H1 (cell line): ENCODE results near the gene POTEH. TPM values are rescaled to one million over a fixed set of nuclear protein-coding genes. Genes with fewer than 3 reads are reported as not detected.
"Not testable (repeated sequence)": the region's sequence is repeated elsewhere in the genome, so short reads cannot be mapped to it uniquely, and the experiment has no call there.

Source experiments
- CTCF ChIA-PET: fragments of 300-600 bp; sonication (Branson Sonifier 250); formaldehyde crosslinking; loops from one replicate; lab custom pipeline; 2021; ENCODE audit not compliant: partially characterized antibody; lab: Charles Lee
- POLR2A ChIA-PET: fragments of 300-600 bp; sonication (Branson Sonifier 250); formaldehyde crosslinking; loops from one replicate; lab custom pipeline; 2021; ENCODE audit warnings: inconsistent platforms; ENCODE audit not compliant: partially characterized antibody; lab: Charles Lee
- DNase-seq, 2 experiments: peaks; one replicate each; pipeline versions ENCODE4 v3.0.0 to v3.0.0-alpha.2; 2010 to 2022; ENCODE audit warnings: low spot score in 2 of 2, low read depth in 1 of 2, mixed read lengths in 1 of 2
- FAIRE-seq: peaks from 2 replicates; lab custom pipeline; 2011; peaks lifted over from hg19 to GRCh38; lab: Jason Lieb, UNC
- H2AFZ ChIP-seq: 2 replicates; pipeline ENCODE4 v1.8.1; 2012; ENCODE audit warnings: low read length, inconsistent platforms
- H2AK5ac ChIP-seq: 2 replicates; pipeline ENCODE4 v1.6.1; 2013; ENCODE audit warnings: low read depth, low read length
- H2BK120ac ChIP-seq: replicated peaks from 2 replicates; pipeline ENCODE3; 2013; ENCODE audit warnings: low read depth, low read length, inconsistent platforms
- H2BK12ac ChIP-seq: 2 replicates; pipeline ENCODE4 v1.6.1; 2013; ENCODE audit warnings: low read depth, low read length
- H2BK15ac ChIP-seq: 2 replicates; pipeline ENCODE4 v1.6.1; 2013; ENCODE audit warnings: low read length
- H2BK20ac ChIP-seq: 2 replicates; pipeline ENCODE4 v1.6.1; 2013; ENCODE audit warnings: low read length
- H2BK5ac ChIP-seq: 2 replicates; pipeline ENCODE4 v1.6.1; 2013; ENCODE audit warnings: low read depth, low read length
- H3K14ac ChIP-seq: 2 replicates; pipeline ENCODE4 v1.6.1; 2013; ENCODE audit warnings: inconsistent platforms; ENCODE audit not compliant: insufficient read length
- H3K18ac ChIP-seq: 2 replicates; pipeline ENCODE4 v1.6.1; 2013; ENCODE audit warnings: low read length; ENCODE audit errors: extremely low read depth
- H3K23ac ChIP-seq: 2 replicates; pipeline ENCODE4 v1.6.1; 2013; ENCODE audit warnings: inconsistent platforms; ENCODE audit not compliant: insufficient read length
- H3K23me2 ChIP-seq: 2 replicates; pipeline ENCODE4 v1.6.1; 2013; ENCODE audit warnings: low read depth, low read length
- H3K27ac ChIP-seq: 2 replicates; pipeline ENCODE4 v1.6.1; 2011; ENCODE audit warnings: low read depth, low read length, inconsistent platforms
- H3K27me3 ChIP-seq, 4 experiments: replicated peaks in 1 of 4; 1 replicate in 1 of 4; 2 replicates in 3 of 4; pipeline versions ENCODE4 v1.6.1 to v1.8.1; 2011 to 2013; ENCODE audit warnings: low read length in 3 of 4, mild to moderate bottlenecking in 3 of 4, inconsistent platforms in 2 of 4, mixed read lengths in 2 of 4, moderate library complexity in 1 of 4; ENCODE audit not compliant: control insufficient read depth in 3 of 4, insufficient read depth in 3 of 4; ENCODE audit errors: extremely low read depth in 1 of 4
- H3K36me3 ChIP-seq, 4 experiments: 2 replicates each; pipeline versions ENCODE4 v1.6.1 to v1.8.1; 2011 to 2013; ENCODE audit warnings: mild to moderate bottlenecking in 4 of 4, low read length in 3 of 4, moderate library complexity in 2 of 4, control low read depth in 1 of 4, inconsistent platforms in 1 of 4; ENCODE audit not compliant: insufficient read depth in 4 of 4, control insufficient read depth in 2 of 4
- H3K4ac ChIP-seq: replicated peaks from 2 replicates; pipeline ENCODE3; 2013; ENCODE audit warnings: low read length, low read depth, mixed read lengths, inconsistent platforms; ENCODE audit not compliant: insufficient read length
- H3K4me1 ChIP-seq, 4 experiments: replicated peaks in 1 of 4; 1 replicate in 1 of 4; 2 replicates in 3 of 4; pipeline versions ENCODE4 v1.6.1 to v1.8.1; 2011 to 2013; ENCODE audit warnings: low read length in 3 of 4, inconsistent platforms in 2 of 4, mixed read lengths in 1 of 4; ENCODE audit not compliant: insufficient read depth in 4 of 4, control insufficient read depth in 3 of 4
- H3K4me2 ChIP-seq, 2 experiments: 2 replicates each; pipeline versions ENCODE4 v1.6.1 to v1.8.1; 2011 to 2013; ENCODE audit warnings: low read depth in 2 of 2, low read length in 2 of 2, control low read depth in 1 of 2, inconsistent platforms in 1 of 2, mild to moderate bottlenecking in 1 of 2; ENCODE audit not compliant: insufficient read depth in 1 of 2
- H3K4me3 ChIP-seq, 4 experiments: fragments of 200-600, 300-600 bp in 1 of 4; sonication (generic), shearing (Covaris generic), sonication (Bioruptor Twin) in 1 of 4; 2 replicates each; pipeline versions ENCODE4 v1.5.1 to v1.8.1; 2011 to 2016; ENCODE audit warnings: low read length in 4 of 4, low read depth in 3 of 4, control low read depth in 2 of 4, inconsistent platforms in 2 of 4, mild to moderate bottlenecking in 2 of 4, mixed read lengths in 1 of 4, moderate library complexity in 1 of 4; ENCODE audit not compliant: insufficient read depth in 2 of 4; ENCODE audit errors: extremely low read depth in 1 of 4
- H3K56ac ChIP-seq: replicated peaks from 2 replicates; pipeline ENCODE3; 2013; ENCODE audit warnings: low read depth, mild to moderate bottlenecking, mixed read lengths, low read length, inconsistent platforms; ENCODE audit not compliant: insufficient read length
- H3K79me1 ChIP-seq: 2 replicates; pipeline ENCODE4 v1.6.1; 2013; ENCODE audit warnings: low read depth, low read length, control low read depth
- H3K79me2 ChIP-seq, 2 experiments: 2 replicates each; pipeline versions ENCODE4 v1.6.1 to v1.8.1; 2012 to 2013; ENCODE audit warnings: low read length in 2 of 2, mild to moderate bottlenecking in 2 of 2, inconsistent platforms in 1 of 2; ENCODE audit not compliant: insufficient read depth in 2 of 2, control insufficient read depth in 1 of 2
- H3K9ac ChIP-seq, 4 experiments: replicated peaks in 1 of 4; 1 replicate in 1 of 4; 2 replicates in 3 of 4; pipeline versions ENCODE4 v1.6.1 to v1.8.1; 2011 to 2013; ENCODE audit warnings: low read depth in 3 of 4, low read length in 3 of 4, control low read depth in 2 of 4, mild to moderate bottlenecking in 2 of 4, moderate library complexity in 2 of 4, inconsistent platforms in 1 of 4; ENCODE audit errors: extremely low read depth in 1 of 4
- H3K9me3 ChIP-seq, 2 experiments: 2 replicates each; pipeline versions ENCODE4 v1.6.1 to v1.8.1; 2012 to 2013; ENCODE audit warnings: mild to moderate bottlenecking in 2 of 2, moderate library complexity in 2 of 2, control low read depth in 1 of 2, inconsistent platforms in 1 of 2, low read depth in 1 of 2, low read length in 1 of 2, mixed read lengths in 1 of 2; ENCODE audit not compliant: insufficient read depth in 2 of 2
- H4K20me1 ChIP-seq, 2 experiments: replicated peaks in 1 of 2; 2 replicates each; pipeline versions ENCODE3 to v1.8.1; 2011 to 2013; ENCODE audit warnings: inconsistent platforms in 2 of 2, low read length in 2 of 2, mild to moderate bottlenecking in 1 of 2; ENCODE audit not compliant: insufficient read depth in 2 of 2, control insufficient read depth in 1 of 2
- H4K5ac ChIP-seq: 2 replicates; pipeline ENCODE4 v1.6.1; 2013; ENCODE audit warnings: low read length, low read depth, mixed read lengths, inconsistent platforms; ENCODE audit not compliant: insufficient read length
- H4K8ac ChIP-seq: 2 replicates; pipeline ENCODE4 v1.8.0; 2013; ENCODE audit warnings: mild to moderate bottlenecking, moderate library complexity, low read length, inconsistent platforms; ENCODE audit not compliant: insufficient read depth; ENCODE audit errors: extremely low read depth
- H4K91ac ChIP-seq: replicated peaks from 2 replicates; pipeline ENCODE3; 2013; ENCODE audit warnings: low read length, mixed read lengths, inconsistent platforms; ENCODE audit not compliant: insufficient read length
- WGBS, 2 experiments: shearing (Covaris generic) in 1 of 2; methylation state at CpG; one replicate each; pipeline versions ENCODE4 v1.1.6 to v1.1.7; 2013 to 2015; ENCODE audit warnings: low lambda C conversion rate in 2 of 2, mixed read lengths in 2 of 2, inconsistent platforms in 1 of 2, low coverage in 1 of 2, missing lambda C conversion rate in 1 of 2; ENCODE audit not compliant: insufficient replicate concordance in 2 of 2, insufficient coverage in 1 of 2, insufficient read length in 1 of 2; ENCODE audit errors: extremely low coverage in 1 of 2, missing lambda C conversion rate in 1 of 2; 5-methylcytosine and 5-hydroxymethylcytosine counted together
- polyA plus RNA-seq, 7 experiments: library from polyadenylated mRNA; depleted of rRNA in 3 of 7; stranded (reverse) in 5 of 7; unstranded in 2 of 7; fragments of >200 nt in 5 of 7; fragments of 200-250 nt in 2 of 7; gene quantifications; 1 replicate in 5 of 7; 2 replicates in 1 of 7; 4 replicates in 1 of 7; pipeline versions ENCODE4 v1.2.1 to v1.2.3, GENCODE V29; 2011 to 2013; ENCODE audit warnings: missing spikeins in 2 of 7, mixed read lengths in 2 of 7
- total RNA-seq: library from RNA; stranded (reverse); fragmentation: NEBNext Ultra II Directional; extraction: Animal tissue kit (Norgen Biotek cat#: 25700); gene quantifications from 2 replicates; pipeline ENCODE4 v1.2.1, GENCODE V29; 2021

The POTEH gene
- total and polyA plus RNA-seq, 2 of the 8 experiments (the other 6 are each of a cell fraction or from before 2014, with no cell fraction given), result not detected

- H3K9ac ChIP-seq, FAIRE-seq, H2AFZ ChIP-seq, H2BK20ac ChIP-seq, H3K4me1 ChIP-seq, H4K8ac ChIP-seq, H3K27ac ChIP-seq, H3K23ac ChIP-seq, H3K56ac ChIP-seq, H3K4me2 ChIP-seq, H4K91ac ChIP-seq, H3K79me1 ChIP-seq, H4K20me1 ChIP-seq, H2AK5ac ChIP-seq, H2BK15ac ChIP-seq, CTCF ChIA-PET, H3K4ac ChIP-seq, H3K9me3 ChIP-seq, H3K36me3 ChIP-seq, H2BK5ac ChIP-seq, H3K18ac ChIP-seq, H3K14ac ChIP-seq, H3K79me2 ChIP-seq, H3K4me3 ChIP-seq, H2BK120ac ChIP-seq, H2BK12ac ChIP-seq, H3K27me3 ChIP-seq, POLR2A ChIA-PET, DNase-seq, H4K5ac ChIP-seq, H3K23me2 ChIP-seq: not testable (repeated sequence)
- no CpG with 5 or more reads among the region's 6 CpGs for WGBS, 2 experiments
Observed at GRCh38 chr22:15652738-15653137, 37.1 kb upstream of the POTEH start.

GRCh38 chr22:15653241-15653640 is 36.6 kb upstream of the POTEH start:
- H2BK120ac ChIP-seq, H4K91ac ChIP-seq, H3K36me3 ChIP-seq, H2BK5ac ChIP-seq, H3K9me3 ChIP-seq, H4K20me1 ChIP-seq, CTCF ChIA-PET, H3K4me1 ChIP-seq, H3K4me2 ChIP-seq, H3K9ac ChIP-seq, H3K23me2 ChIP-seq, H4K5ac ChIP-seq, H3K4me3 ChIP-seq, H2BK20ac ChIP-seq, H2AFZ ChIP-seq, H3K18ac ChIP-seq, POLR2A ChIA-PET, H3K27ac ChIP-seq, H3K79me2 ChIP-seq, H2AK5ac ChIP-seq, H4K8ac ChIP-seq, H2BK15ac ChIP-seq, H2BK12ac ChIP-seq, H3K56ac ChIP-seq, H3K4ac ChIP-seq, H3K79me1 ChIP-seq, DNase-seq, H3K23ac ChIP-seq, H3K14ac ChIP-seq, FAIRE-seq, H3K27me3 ChIP-seq: not testable (repeated sequence)
- WGBS, 2 experiments, result 74% methylated on average over 2 of the region's 2 CpGs; no CpG with 5 or more reads in 1 of the 2 experiments
